Frontal cortex (tissue), 4 donors: Measurements from ENCODE around the gene ACTMAP. TPM values are rescaled to one million over a fixed set of nuclear protein-coding genes. Genes with fewer than 3 reads are reported as not detected.
A peak's percentile ranks its signal among the peaks of the same experiment; 100 is the strongest.
"Not testable (repeated sequence)": the region's sequence is repeated elsewhere in the genome, so short reads cannot be mapped to it uniquely, and the experiment has no call there.

Experiments
- DNase-seq, 2 donors: peaks; one replicate each; pipeline ENCODE4 v3.0.0; 2012; ENCODE audit warnings: low spot score in 2 of 2
- FAIRE-seq: peaks from 2 replicates; lab custom pipeline; 2012; peaks lifted over from hg19 to GRCh38; lab: Jason Lieb, UNC
- total RNA-seq: library from RNA; depleted of rRNA; stranded (reverse); fragments of >200 nt; gene quantifications from one replicate; pipeline ENCODE4 v1.2.3, GENCODE V29; 2014
- donor health status: control.
- donor health status: control.
- donor health status: control.

Gene ACTMAP
- total RNA-seq, 1 donor from 2014 or later = under 0.01 TPM

- DNase-seq = no peak
- no peak for FAIRE-seq
These were observed 2.7 kb downstream of the ACTMAP start for GRCh38 chr19:40747536-40747935.

DNA sequence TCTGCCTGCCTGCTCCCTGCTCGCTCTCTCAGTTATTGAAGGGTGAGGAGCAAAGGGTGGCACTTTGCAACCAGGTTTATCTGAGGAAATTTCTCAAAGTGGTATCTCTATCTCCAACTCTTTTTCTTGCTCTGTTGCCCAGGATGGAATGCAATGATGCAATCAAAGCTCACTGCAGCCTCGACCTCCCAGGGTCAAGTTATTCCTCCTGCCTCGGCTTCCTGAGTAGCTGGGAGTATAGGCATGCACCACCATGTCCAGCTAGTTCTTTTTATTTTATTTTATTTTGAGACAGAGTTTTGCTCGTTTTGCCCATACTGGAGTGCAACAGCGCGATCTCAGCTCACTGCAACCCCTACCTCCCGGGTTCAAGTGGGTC lies 4.9 kb downstream of the ACTMAP start:
- no peak for FAIRE-seq

DNA sequence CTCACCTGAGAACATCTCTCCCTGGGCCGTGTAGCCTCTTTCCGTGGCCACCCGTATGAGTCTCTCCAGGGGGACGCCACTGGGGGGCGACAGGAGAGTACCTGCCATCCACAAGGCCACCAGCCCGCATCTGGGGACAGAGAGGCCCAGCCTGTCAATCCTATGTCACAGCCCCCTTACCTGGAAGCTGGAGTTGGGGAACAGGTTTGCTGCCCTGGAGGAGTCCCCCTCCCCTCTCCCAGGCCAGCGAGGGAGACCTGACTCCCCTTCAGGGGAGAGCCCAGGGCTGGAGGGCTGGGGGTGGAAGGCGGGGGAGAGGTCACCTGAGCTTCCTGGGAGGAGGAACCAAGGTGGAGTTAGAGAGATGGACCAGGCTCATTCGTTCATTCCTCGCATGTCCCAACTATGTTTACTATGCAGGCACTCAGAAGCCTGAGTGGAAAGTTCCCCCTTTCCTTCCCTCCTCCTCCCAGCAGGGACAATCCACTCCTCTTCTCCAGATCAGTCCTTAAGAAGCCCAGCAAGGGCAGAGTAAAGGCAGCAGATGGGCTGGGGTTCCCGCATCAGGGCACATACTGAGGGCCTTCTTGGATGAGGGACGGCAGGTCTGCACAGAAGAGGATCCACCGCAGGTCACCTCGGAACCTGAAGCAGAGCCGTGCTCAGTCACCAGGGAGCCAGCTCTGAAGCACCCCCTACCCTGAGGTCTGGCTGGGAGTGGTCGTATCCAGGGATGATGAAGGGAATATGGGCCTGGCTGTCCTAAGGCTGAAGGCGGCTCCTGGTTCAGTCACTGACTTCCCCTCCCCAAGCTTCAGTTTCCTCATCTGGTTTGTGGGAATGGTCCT lies 5.5 kb downstream of the ACTMAP start:
- DNase-seq = no peak
- FAIRE-seq = no peak

More for the DNA sequence above, 4.9 kb downstream of the ACTMAP start:
- DNase-seq = no peak

DNA sequence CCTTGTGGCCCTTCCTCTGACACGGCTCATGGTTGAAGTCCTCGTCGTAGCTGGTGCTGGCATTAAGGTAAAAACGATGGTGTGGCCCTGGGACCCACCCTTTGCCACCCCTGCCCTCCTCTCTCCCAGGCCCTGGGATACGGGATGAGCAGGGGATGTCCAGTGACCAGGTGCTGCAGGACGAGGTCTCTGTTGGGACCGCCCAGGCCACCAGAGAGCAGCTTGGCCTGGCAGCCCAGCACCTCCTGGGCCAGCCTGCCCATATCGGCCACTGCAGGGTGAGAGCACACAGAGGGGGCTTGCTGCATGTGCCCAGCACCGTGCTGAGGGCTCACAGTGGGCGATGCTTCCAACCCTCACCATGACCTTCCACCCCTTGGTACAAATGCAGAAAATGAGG lies 6.4 kb downstream of the ACTMAP start:
- DNase-seq (no peak), FAIRE-seq (no peak)

GRCh38 chr19:40742886-40743285 lies 7.4 kb downstream of the ACTMAP start:
- no peak for FAIRE-seq
- no peak for DNase-seq

GRCh38 chr19:40742477-40742876 lies 7.8 kb downstream of the ACTMAP start:
- FAIRE-seq (no peak), DNase-seq (no peak)

- no peak for FAIRE-seq
- no peak for DNase-seq
These were observed 8.5 kb downstream of the ACTMAP start for GRCh38 chr19:40741527-40742390.

DNA sequence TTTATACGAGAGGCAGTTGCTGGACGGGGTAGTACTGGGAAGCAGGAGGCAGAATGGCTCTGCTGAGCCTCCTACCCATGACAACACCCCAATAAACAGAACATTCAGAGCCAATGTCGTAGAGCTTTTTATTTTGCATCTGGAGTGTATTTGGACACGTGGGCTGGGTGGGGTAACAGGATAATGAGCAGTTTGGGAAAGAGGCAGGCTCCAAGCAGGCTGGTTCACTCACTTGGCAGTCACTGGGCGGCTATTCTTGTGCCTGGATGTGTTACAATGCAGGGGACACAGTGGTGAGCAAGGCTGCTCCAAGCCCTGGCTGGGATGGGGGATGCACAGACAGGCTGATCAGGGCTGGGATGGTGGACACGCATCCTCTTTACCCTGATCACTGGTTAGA lies 9.5 kb downstream of the ACTMAP start:
- DNase-seq = peak in 1 of 2 donors; percentile 66
- no peak for FAIRE-seq

DNA sequence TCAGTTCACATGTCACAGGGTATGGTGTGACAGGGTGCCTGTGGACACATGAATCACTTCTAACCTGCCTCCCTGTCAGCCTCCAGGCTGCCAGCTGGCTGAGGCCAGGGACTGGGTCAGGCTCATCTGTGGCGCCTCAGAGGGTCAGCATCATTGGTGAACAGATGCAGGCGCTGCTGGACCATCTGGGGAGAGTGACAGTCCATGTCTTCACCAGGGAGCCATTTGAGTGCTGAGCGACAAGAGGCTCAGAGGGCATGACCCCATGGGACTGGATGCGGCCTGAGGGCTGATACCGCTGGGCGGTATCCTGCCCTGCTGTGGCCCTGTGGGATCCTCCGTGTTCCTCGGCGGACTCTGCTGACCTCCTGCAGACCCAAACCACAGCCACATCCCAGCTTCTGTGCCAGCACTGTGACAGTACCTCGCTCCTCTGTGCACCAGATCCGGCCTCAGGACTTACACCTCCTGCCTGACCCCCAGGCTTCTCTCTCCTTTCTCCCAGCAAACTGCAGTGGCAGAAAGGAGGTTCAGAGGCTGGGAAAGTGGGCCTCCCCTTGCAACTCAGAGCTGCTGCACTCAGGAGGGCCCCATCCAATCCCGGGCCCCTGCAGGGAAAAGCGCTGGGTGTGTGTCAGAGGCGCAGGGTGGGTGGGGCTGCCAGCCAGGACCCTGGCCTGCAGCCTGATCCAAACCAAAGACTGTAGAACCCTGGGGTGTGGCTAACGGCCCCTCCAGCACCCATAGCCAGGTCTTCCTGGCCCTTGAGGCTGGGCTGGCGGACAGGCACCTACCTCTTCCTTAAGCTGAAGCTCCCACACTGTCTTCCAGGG lies 10.2 kb downstream of the ACTMAP start:
- FAIRE-seq (no peak), DNase-seq (no peak)

DNA sequence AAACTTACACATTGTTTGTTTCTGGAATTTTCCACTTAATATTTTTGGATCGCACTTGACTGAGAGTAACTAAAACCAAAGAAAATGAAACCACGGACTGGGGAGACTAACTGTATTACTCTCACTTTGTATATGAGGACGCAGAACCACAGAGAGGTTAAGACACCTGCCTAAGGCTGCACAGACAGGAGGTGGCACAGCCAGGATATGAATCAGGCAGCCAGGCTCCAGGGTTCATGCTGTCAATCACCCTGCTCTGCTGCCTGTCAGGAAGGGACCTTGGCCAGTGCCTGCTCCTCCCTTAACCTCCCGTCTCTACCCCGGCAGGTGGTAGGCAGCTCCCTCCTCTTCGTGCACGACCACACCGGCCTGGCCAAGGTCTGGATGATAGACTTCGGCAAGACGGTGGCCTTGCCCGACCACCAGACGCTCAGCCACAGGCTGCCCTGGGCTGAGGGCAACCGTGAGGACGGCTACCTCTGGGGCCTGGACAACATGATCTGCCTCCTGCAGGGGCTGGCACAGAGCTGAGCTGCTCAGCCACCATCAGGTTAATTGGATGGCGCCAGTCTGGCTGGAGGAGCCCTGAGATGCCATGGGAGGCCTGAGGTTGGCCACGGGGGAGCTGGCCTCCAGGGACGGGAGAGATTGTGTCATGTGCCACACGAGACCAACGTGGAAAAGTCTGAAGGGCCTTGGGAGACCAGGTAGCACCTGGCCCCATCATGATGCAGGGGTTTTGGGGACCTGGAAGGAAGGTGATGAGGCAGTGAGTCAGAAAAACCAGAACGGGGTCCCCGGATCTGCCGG lies 11.0 kb downstream of the ACTMAP start:
- no peak for FAIRE-seq
- DNase-seq = no peak

- no peak for DNase-seq
- FAIRE-seq = no peak
These were observed 13.1 kb downstream of the ACTMAP start for GRCh38 chr19:40737102-40737644.

DNA sequence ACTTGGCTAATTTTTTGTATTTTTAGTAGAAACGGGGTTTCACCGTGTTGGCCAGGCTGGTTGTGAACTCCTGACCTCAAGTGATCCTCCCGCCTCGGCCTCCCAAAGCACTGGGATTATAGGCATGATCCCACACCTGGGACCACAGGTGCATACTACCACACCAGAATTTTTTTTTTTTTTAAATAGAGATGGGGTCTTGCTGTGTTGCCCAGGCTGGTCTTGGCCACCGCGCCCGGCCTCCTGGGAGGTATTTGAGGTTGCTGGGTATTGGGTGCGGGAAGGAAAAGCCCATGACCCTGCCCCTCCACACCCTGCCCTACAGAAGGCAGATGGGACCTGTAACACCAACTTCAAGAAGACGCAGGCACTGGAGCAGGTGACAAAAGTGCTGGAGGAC lies 13.6 kb downstream of the ACTMAP start:
- FAIRE-seq = no peak
- no peak for DNase-seq

- no peak for FAIRE-seq
- DNase-seq = no peak
These were observed 15.1 kb downstream of the ACTMAP start for GRCh38 chr19:40735013-40735771.

- FAIRE-seq (no peak), DNase-seq (no peak)
These were observed 17.1 kb downstream of the ACTMAP start for GRCh38 chr19:40733149-40733548.

GRCh38 chr19:40732304-40732703 lies 18.0 kb downstream of the ACTMAP start:
- DNase-seq, FAIRE-seq: not testable (repeated sequence)

DNA sequence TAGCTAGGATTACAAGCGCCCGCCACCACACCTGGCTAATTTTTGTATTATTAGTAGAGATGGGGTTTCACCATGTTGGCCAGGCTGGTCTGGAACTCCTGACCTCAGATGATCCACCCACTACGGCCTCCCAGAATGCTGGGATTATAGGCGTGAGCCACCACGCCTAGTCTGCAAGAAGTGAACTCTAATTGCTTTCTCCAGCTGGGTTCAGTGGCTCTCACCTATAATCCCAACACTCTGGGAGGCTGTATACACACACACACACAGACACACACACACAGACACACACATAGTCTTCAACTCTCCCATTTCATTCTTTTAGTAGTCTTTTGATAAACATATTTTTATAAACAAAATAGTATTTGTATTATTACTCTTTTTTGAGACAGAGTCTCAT lies 20.2 kb downstream of the ACTMAP start:
- not testable (repeated sequence) for FAIRE-seq, DNase-seq

DNA sequence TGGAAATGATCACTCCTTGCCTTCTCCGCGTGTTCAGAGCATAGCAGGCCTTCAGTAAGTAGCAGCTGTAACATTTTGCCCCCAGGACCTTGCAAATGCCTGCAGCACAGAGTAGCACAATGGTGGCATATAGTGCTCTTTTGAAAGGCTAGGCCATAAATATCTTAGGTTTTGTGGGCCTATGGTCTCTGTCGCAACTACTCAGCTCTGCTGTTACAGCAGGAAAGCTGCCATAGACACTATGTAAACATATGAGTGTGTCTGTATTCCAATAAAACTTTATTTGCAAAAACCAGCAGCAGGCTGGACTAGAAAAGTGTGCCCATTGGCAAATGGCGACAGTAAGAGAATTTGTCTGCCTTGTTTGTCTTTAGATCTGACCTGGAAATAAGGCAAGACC lies 24.0 kb downstream of the ACTMAP start:
- DNase-seq = no peak
- FAIRE-seq = no peak

- DNase-seq (no peak), FAIRE-seq (no peak)
These were observed 25.4 kb downstream of the ACTMAP start for GRCh38 chr19:40724855-40725254.
